CD4-positive, alpha-beta T cell (primary cell): Measurements from ENCODE around the gene RPLP1. TPM values are rescaled to one million over a fixed set of nuclear protein-coding genes. Genes with fewer than 3 reads are reported as not detected.

ENCODE experiments used
- ATAC-seq: fragments of 200-7000 bp; cut with Tn5 transposase; one replicate; pipeline ENCODE4 v1.10.0; 2022; ENCODE audit warnings: mild to moderate bottlenecking; ENCODE audit not compliant: poor library complexity
- CTCF ChIA-PET: fragments of 350-600 bp; sonication (Branson Sonifier 250); formaldehyde crosslinking; loops from one replicate; lab custom pipeline; 2021; ENCODE audit warnings: antibody characterized with exemption, inconsistent platforms; lab: Charles Lee
- POLR2A ChIA-PET: fragments of 350-600 bp; sonication (Branson Sonifier 250); formaldehyde crosslinking; loops from one replicate; lab custom pipeline; 2021; ENCODE audit warnings: antibody characterized with exemption, inconsistent platforms; lab: Charles Lee
- DNase-seq, 14 experiments: peaks; one replicate each; pipeline ENCODE4 v3.0.0-alpha.2; 2013 to 2020; ENCODE audit warnings: mixed read lengths in 2 of 14
- H3K27ac ChIP-seq, 2 donors: one replicate each; pipeline versions ENCODE4 v1.5.1 to v1.7.0; 2013; ENCODE audit warnings: low read length in 2 of 2, low read depth in 1 of 2, mild to moderate bottlenecking in 1 of 2
- H3K27me3 ChIP-seq, 2 experiments: 1 replicate in 1 of 2; 2 replicates in 1 of 2; pipeline versions ENCODE4 v1.6.1 to v1.7.0; 2013; ENCODE audit warnings: low read length in 2 of 2, control low read depth in 1 of 2, mild to moderate bottlenecking in 1 of 2, moderate library complexity in 1 of 2; ENCODE audit not compliant: insufficient read depth in 2 of 2, control insufficient read depth in 1 of 2
- H3K36me3 ChIP-seq: one replicate; pipeline ENCODE4 v1.6.1; 2013; ENCODE audit warnings: low read length, control low read depth; ENCODE audit not compliant: insufficient read depth
- H3K4me1 ChIP-seq: one replicate; pipeline ENCODE4 v1.6.1; 2013; ENCODE audit warnings: low read length, control low read depth; ENCODE audit not compliant: insufficient read depth
- H3K4me3 ChIP-seq: one replicate; pipeline ENCODE4 v1.5.1; 2013; ENCODE audit warnings: mild to moderate bottlenecking, low read length, moderate library complexity
- H3K9me3 ChIP-seq, 2 experiments: 1 replicate in 1 of 2; 2 replicates in 1 of 2; pipeline versions ENCODE4 v1.6.1 to v1.7.0; 2013; ENCODE audit warnings: low read length in 2 of 2, mild to moderate bottlenecking in 2 of 2, control low read depth in 1 of 2, moderate library complexity in 1 of 2; ENCODE audit not compliant: control insufficient read depth in 1 of 2, insufficient read depth in 1 of 2
- H3K27ac Mint-ChIP-seq: one replicate; pipeline ENCODE4 v1.8.0; 2020; ENCODE audit warnings: mixed read lengths
- H3K27me3 Mint-ChIP-seq: one replicate; pipeline ENCODE4 v1.8.0; 2021; ENCODE audit warnings: mixed read lengths
- H3K36me3 Mint-ChIP-seq: one replicate; pipeline ENCODE4 v1.8.0; 2021; ENCODE audit warnings: low read depth, mixed read lengths
- H3K4me1 Mint-ChIP-seq: one replicate; pipeline ENCODE4 v1.8.0; 2021; ENCODE audit warnings: low read depth, mixed read lengths
- H3K4me3 Mint-ChIP-seq: one replicate; pipeline ENCODE4 v1.8.0; 2020; ENCODE audit warnings: mild to moderate bottlenecking, mixed read lengths
- H3K9me3 Mint-ChIP-seq: one replicate; pipeline ENCODE4 v1.8.0; 2020; ENCODE audit warnings: mixed read lengths
- CTCF ChIP-seq: fragments of 200-600 bp; IDR thresholded peaks from one replicate; pipeline ENCODE4 v1.8.0; 2022; ENCODE audit warnings: antibody characterized with exemption, mild to moderate bottlenecking
- intact Hi-C, 2 experiments: fragments of 100-400 bp; cut with DNase I in 1 of 2; cut with micrococcal nuclease in 1 of 2; formaldehyde crosslinking; loops; one replicate each; pipeline versions ENCODE4 v1.15.1 to v1.9.0; 2023 to 2025; cut with DNase I, micrococcal nuclease
- total RNA-seq, 174 experiments: library from RNA in 2 of 174; stranded (reverse) in 2 of 174; gene quantifications; one replicate each; pipeline ENCODE4 v1.2.3 and lab custom pipeline; 2021 to 2026

RPLP1 gene
- total RNA-seq, 2 experiments from 2014 or later = 2,527 to 2,615 TPM

GRCh38 chr15:69499521-69500211 lies 47.0 kb downstream of the RPLP1 start:
- TF ChIP-seq CTCF = no peak
- DNase-seq (peak in 1 of 14 experiments; percentile 31), ATAC-seq (no peak)
- ChIA-PET CTCF (no interaction called here), POLR2A (no interaction called here)
- intact Hi-C loops = no loop called here
- no peaks in the 10 kb centered on the region for H3K9me3 Mint-ChIP-seq
- no peak overlapping the region for H3K4me3 Mint-ChIP-seq
- H3K27ac Mint-ChIP-seq = no peak overlapping the region
- H3K27me3 Mint-ChIP-seq = no peaks in the 10 kb centered on the region
- no peak overlapping the region for H3K27ac ChIP-seq
- H3K9me3 ChIP-seq = no peaks in the 10 kb centered on the region
- no peaks in the 10 kb centered on the region for H3K36me3 Mint-ChIP-seq
- H3K4me1 ChIP-seq = no peaks in the 10 kb centered on the region
- H3K4me1 Mint-ChIP-seq = no peaks in the 10 kb centered on the region
- no peaks in the 10 kb centered on the region for H3K36me3 ChIP-seq
- H3K4me3 ChIP-seq = no peak overlapping the region
- no peaks in the 10 kb centered on the region for H3K27me3 ChIP-seq

GRCh38 chr15:69500339-69500738 lies 47.7 kb downstream of the RPLP1 start:
- no peak overlapping the region for H3K27ac ChIP-seq
- intact Hi-C loops = no loop called here
- no peaks in the 10 kb centered on the region for H3K9me3 ChIP-seq
- CTCF ChIA-PET = no interaction called here
- DNase-seq = no peak
- Mint-ChIP-seq H3K27me3 (no peaks in the 10 kb centered on the region), H3K27ac (no peak overlapping the region), H3K4me3 (no peak overlapping the region), H3K9me3 (no peaks in the 10 kb centered on the region), H3K36me3 (no peaks in the 10 kb centered on the region), H3K4me1 (no peaks in the 10 kb centered on the region)
- POLR2A ChIA-PET = no interaction called here
- no peak for TF ChIP-seq CTCF
- no peak for ATAC-seq
- H3K4me3 ChIP-seq = no peak overlapping the region
- no peaks in the 10 kb centered on the region for H3K4me1 ChIP-seq
- H3K36me3 ChIP-seq = no peaks in the 10 kb centered on the region
- no peaks in the 10 kb centered on the region for H3K27me3 ChIP-seq

- ChIA-PET CTCF (interaction anchor here (1.0 kb wide), 1 partner anchor 39 kb away, joined by 3 read pairs; no protein-coding TSS in a partner anchor), POLR2A (no interaction called here)
These were observed 48.8 kb downstream of the RPLP1 start for GRCh38 chr15:69501456-69501855.

More at GRCh38 chr15:69501456-69501855, 48.8 kb downstream of the RPLP1 start:
- Mint-ChIP-seq H3K4me1 (no peaks in the 10 kb centered on the region), H3K27ac (no peak overlapping the region), H3K4me3 (no peak overlapping the region), H3K36me3 (no peaks in the 10 kb centered on the region), H3K9me3 (no peaks in the 10 kb centered on the region), H3K27me3 (no peaks in the 10 kb centered on the region)
- Histone ChIP-seq H3K27ac (no peak overlapping the region), H3K27me3 (no peaks in the 10 kb centered on the region), H3K9me3 (no peaks in the 10 kb centered on the region), H3K4me3 (no peak overlapping the region), H3K4me1 (no peaks in the 10 kb centered on the region), H3K36me3 (no peaks in the 10 kb centered on the region)
- ATAC-seq (no peak), DNase-seq (no peak)
- intact Hi-C loops = no loop called here
- TF ChIP-seq CTCF = no peak
